NCI-H146 (cell line): Measurements from ENCODE around the gene SMARCD1.

Experiments
- DNase-seq: peaks from one replicate; lab custom pipeline; 2025; lab: John Stamatoyannopoulos, UW

The SMARCD1 gene

GRCh38 chr12:50084775-50085614 is at the start of gene SMARCD1:
Gene SMARCD1, plus strand, starts transcription at chr12:50085342. Its CDS starts 28 bp downstream, at chr12:50085370.
- DNase-seq: peak; percentile 98

- DNase-seq: no peak
These were observed 46.8 kb upstream of the SMARCD1 start for GRCh38 chr12:50038336-50038735.

- peak; percentile 84 for DNase-seq
These were observed 45.8 kb upstream of the SMARCD1 start for GRCh38 chr12:50039151-50039835.

- no peak for DNase-seq
These were observed 44.5 kb upstream of the SMARCD1 start for GRCh38 chr12:50040657-50041056.

GRCh38 chr12:50041062-50041860 is 43.9 kb upstream of the SMARCD1 start:
- DNase-seq: no peak

- DNase-seq: no peak
These were observed 43.2 kb upstream of the SMARCD1 start for GRCh38 chr12:50041962-50042361.

- DNase-seq: no peak
These were observed 42.4 kb upstream of the SMARCD1 start for GRCh38 chr12:50042693-50043092.

GRCh38 chr12:50043308-50043707 is 41.8 kb upstream of the SMARCD1 start:
- no peak for DNase-seq

- no peak for DNase-seq
These were observed 41.3 kb upstream of the SMARCD1 start for GRCh38 chr12:50043854-50044253.

GRCh38 chr12:50047693-50048250 is 37.4 kb upstream of the SMARCD1 start:
- no peak for DNase-seq

GRCh38 chr12:50049254-50050118 is 35.7 kb upstream of the SMARCD1 start:
- peak; percentile 13 for DNase-seq

- no peak for DNase-seq
These were observed 35.1 kb upstream of the SMARCD1 start for GRCh38 chr12:50050119-50050385.

GRCh38 chr12:50050410-50051098 is 34.6 kb upstream of the SMARCD1 start:
- peak; percentile 50 for DNase-seq

GRCh38 chr12:50051101-50051806 is 33.9 kb upstream of the SMARCD1 start:
- peak; percentile 32 for DNase-seq

- DNase-seq: no peak
These were observed 32.6 kb upstream of the SMARCD1 start for GRCh38 chr12:50052544-50052943.

GRCh38 chr12:50052964-50053363 is 32.2 kb upstream of the SMARCD1 start:
- DNase-seq: peak; percentile 26

GRCh38 chr12:50053583-50053982 is 31.6 kb upstream of the SMARCD1 start:
- DNase-seq: no peak

- DNase-seq: peak; percentile 74
These were observed 29.1 kb upstream of the SMARCD1 start for GRCh38 chr12:50055831-50056638.

GRCh38 chr12:50056639-50056976 is 28.5 kb upstream of the SMARCD1 start:
- DNase-seq: no peak
